ENCODE data around the gene GTF3C5. TPM values are rescaled to one million over a fixed set of nuclear protein-coding genes. Genes with fewer than 3 reads are reported as not detected.

GTF3C5 gene
- total RNA-seq, 6 experiments from 2014 or later, result 18.4 to 30.5 (median 19.8) TPM

GRCh38 chr9:133056533-133056932, 25.7 kb downstream of the GTF3C5 start:
- Histone ChIP-seq H3K4me1 (no peaks in the 10 kb centered on the region), H3K9me3 (no peaks in the 10 kb centered on the region), H3K27me3 (no peaks in the 10 kb centered on the region), H3K27ac (no peak overlapping the region), H3K4me3 (no peak overlapping the region), H3K36me3 (peaks cover 0 to 37% (median 14%) of the 10 kb centered on the region in 4 donors)
- intact Hi-C loops (cut with DNase I), result no loop called here
- ATAC-seq (no peak), DNase-seq (no peak)
- WGBS (ENCODE audit: insufficient coverage, low coverage, low lambda C conversion rate, missing lambda C conversion rate), result 89% methylated on average over 4 of the region's 13 CpGs
- TF ChIP-seq CTCF (IDR thresholded peaks at IDR 0.05), result no peak
- TF ChIP-seq POLR2A (IDR thresholded peaks at IDR 0.05), result no peak

GRCh38 chr9:133057006-133057405, 26.2 kb downstream of the GTF3C5 start:
- ATAC-seq (no peak), DNase-seq (no peak)
- intact Hi-C loops (cut with DNase I), result no loop called here
- Histone ChIP-seq H3K4me1 (no peaks in the 10 kb centered on the region), H3K9me3 (no peaks in the 10 kb centered on the region), H3K27me3 (no peaks in the 10 kb centered on the region), H3K4me3 (no peak overlapping the region), H3K36me3 (peaks cover 0 to 36% (median 13%) of the 10 kb centered on the region in 4 donors), H3K27ac (no peak overlapping the region)
- no CpG with 5 or more reads among the region's 8 CpGs for WGBS (ENCODE audit: insufficient coverage, low coverage, low lambda C conversion rate, missing lambda C conversion rate)
- TF ChIP-seq POLR2A (IDR thresholded peaks at IDR 0.05) (no peak), CTCF (IDR thresholded peaks at IDR 0.05) (no peak)

- ATAC-seq (no peak), DNase-seq (no peak)
- no peak overlapping the region for H3K27ac ChIP-seq
- WGBS (ENCODE audit: insufficient coverage, low coverage, low lambda C conversion rate, missing lambda C conversion rate), result 80% methylated on average over 2 of the region's 12 CpGs
- no peaks in the 10 kb centered on the region for H3K9me3 ChIP-seq
- intact Hi-C loops (cut with DNase I), result no loop called here
- H3K36me3 ChIP-seq, result peaks cover 0 to 35% (median 12%) of the 10 kb centered on the region in 4 donors
- no peak overlapping the region for H3K4me3 ChIP-seq
- no peaks in the 10 kb centered on the region for H3K27me3 ChIP-seq
- no peak for TF ChIP-seq POLR2A (IDR thresholded peaks at IDR 0.05)
- H3K4me1 ChIP-seq, result no peaks in the 10 kb centered on the region
These were observed 26.8 kb downstream of the GTF3C5 start for GRCh38 chr9:133057553-133057952.

DNA sequence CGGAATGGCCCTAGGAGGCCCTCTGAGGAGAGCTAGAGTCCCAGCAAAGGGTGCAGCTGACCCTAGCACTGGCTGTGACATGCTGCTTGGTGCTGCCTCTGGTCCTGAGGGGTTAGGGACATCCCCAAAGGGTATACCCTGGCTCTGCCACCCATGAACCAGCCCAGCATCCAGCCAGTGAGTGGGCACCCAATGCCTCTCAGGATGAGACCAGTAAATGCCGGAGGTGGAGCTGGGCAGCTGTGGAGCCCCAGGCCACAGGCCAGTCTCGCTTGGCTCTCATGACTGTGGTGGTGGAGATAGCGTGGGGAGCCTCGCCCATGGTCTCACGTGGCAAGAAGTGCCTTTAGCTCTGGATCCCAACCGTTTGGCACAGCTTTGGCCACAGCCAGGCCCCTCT, 27.3 kb downstream of the GTF3C5 start:
- no peak overlapping the region for H3K27ac ChIP-seq
- WGBS (ENCODE audit: insufficient coverage, low coverage, low lambda C conversion rate, missing lambda C conversion rate), result no CpG with 5 or more reads among the region's 7 CpGs
- intact Hi-C loops (cut with DNase I), result no loop called here
- no peak overlapping the region for H3K4me3 ChIP-seq
- peaks cover 0 to 33% (median 11%) of the 10 kb centered on the region in 4 donors for H3K36me3 ChIP-seq
- no peaks in the 10 kb centered on the region for H3K4me1 ChIP-seq
- TF ChIP-seq POLR2A (IDR thresholded peaks at IDR 0.05) (no peak), CTCF (IDR thresholded peaks at IDR 0.05) (no peak)
- no peaks in the 10 kb centered on the region for H3K9me3 ChIP-seq
- no peaks in the 10 kb centered on the region for H3K27me3 ChIP-seq
- ATAC-seq, result no peak
- no peak for DNase-seq

DNA sequence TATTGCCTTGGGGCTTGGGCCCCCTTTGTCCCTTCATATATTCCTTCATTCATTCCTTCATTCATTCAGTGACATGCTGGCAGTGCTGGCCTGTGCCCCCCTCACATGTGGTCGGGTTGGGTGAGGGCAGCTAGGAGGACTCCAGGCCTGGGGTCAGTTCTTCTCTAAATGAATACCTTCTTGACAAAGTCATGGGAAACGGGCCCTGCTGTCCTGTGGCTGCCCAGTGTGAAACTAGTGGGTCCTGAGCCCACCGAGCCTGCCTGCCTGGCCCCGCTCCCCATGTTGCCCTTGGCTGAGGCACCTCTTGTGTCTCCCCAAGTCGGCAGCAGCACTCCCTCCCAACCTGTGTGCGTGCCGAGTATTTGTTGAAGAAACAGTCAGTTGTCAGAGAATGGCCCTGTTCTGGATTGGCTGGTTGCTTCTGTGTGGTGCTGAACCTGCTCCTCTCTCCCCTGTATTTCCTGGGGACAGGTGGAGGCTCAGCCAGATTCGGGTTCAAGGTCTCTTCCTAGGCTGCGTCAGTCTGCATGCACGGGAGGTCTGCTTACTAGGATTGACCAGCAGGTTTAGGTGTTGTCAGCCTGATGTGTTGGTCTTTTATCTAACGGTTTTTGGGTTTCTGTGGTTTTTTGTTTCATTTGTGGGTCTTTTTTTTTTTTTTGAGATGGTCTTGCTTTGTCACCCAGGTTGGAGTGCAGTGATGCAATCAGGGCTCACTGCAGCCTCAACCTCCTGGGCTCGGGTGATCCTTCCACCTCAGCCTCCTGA, 27.9 kb downstream of the GTF3C5 start:
- TF ChIP-seq CTCF (IDR thresholded peaks at IDR 0.05), result no peak
- TF ChIP-seq POLR2A (IDR thresholded peaks at IDR 0.05), result no peak
- H3K9me3 ChIP-seq, result no peaks in the 10 kb centered on the region
- H3K36me3 ChIP-seq, result peaks cover 0 to 28% (median 9%) of the 10 kb centered on the region in 4 donors
- 66% methylated on average over 6 of the region's 12 CpGs for WGBS (ENCODE audit: insufficient coverage, low coverage, low lambda C conversion rate, missing lambda C conversion rate)
- ATAC-seq (no peak), DNase-seq (no peak)
- intact Hi-C loops (cut with DNase I), result no loop called here
- no peak overlapping the region for H3K4me3 ChIP-seq
- no peaks in the 10 kb centered on the region for H3K4me1 ChIP-seq
- H3K27ac ChIP-seq, result no peak overlapping the region
- no peaks in the 10 kb centered on the region for H3K27me3 ChIP-seq

Data from right lobe of liver (tissue), 6 donors.